Measurements from ENCODE around the gene RPTOR. TPM values are rescaled to one million over a fixed set of nuclear protein-coding genes. Genes with fewer than 3 reads are reported as not detected.

The RPTOR gene
- total and polyA plus RNA-seq, 2 donors (not counting 3 experiments of a cell fraction or from before 2014, with no cell fraction given): 10.7 to 41.8 TPM

DNA sequence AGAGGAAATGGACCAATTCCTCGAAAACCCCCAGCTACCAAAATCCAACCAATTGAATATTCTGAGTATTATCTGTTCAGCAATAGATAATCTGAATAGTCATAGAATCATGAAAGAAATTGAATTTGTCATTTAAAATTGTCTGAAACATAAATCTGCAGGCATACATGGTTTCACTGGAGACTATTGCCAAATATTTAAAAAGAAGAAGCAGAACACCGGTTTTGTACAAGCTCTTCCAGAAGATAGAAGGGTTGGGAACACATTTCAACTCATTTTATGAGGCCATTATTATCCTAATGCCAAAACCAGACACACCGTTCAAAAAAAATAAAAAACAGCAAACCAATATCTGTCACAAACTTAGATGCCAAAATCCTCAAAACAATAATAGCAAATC is 195.5 kb downstream of the RPTOR start:
- no peak for DNase-seq (ENCODE audit: low read depth, low spot score)

More for the DNA sequence above, 195.5 kb downstream of the RPTOR start:
- CTCF ChIA-PET: interaction anchor here (1.0 kb wide), 1 partner anchor 25 kb away, joined by 3 read pairs; no protein-coding TSS in a partner anchor
- Histone ChIP-seq H3K9me3 (replicated peaks; ENCODE audit: control insufficient read depth, insufficient read depth, low read length) (no peaks in the 10 kb centered on the region), H3K4me3 (replicated peaks in 1 of 3; ENCODE audit: insufficient read depth in 1 of 3, low read depth in 1 of 3, low read length in 3 of 3) (no peak overlapping the region), H3K9ac (replicated peaks; ENCODE audit: extremely low read depth, insufficient read depth, low read length) (no peak overlapping the region), H3K27me3 (ENCODE audit: control insufficient read depth in 2 of 2, insufficient read depth in 2 of 2, low read length in 2 of 2) (no peaks in the 10 kb centered on the region), H2AFZ (ENCODE audit: low read depth, low read length) (no peak overlapping the region), H3K27ac (ENCODE audit: insufficient read depth, low read depth, low read length) (no peak overlapping the region), H3K4me2 (ENCODE audit: insufficient read depth, low read length) (no peak overlapping the region), H3K36me3 (ENCODE audit: control insufficient read depth in 2 of 2, extremely low read depth in 1 of 2, insufficient read depth in 2 of 2, low read length in 2 of 2) (peaks cover 0 to 3% of the 10 kb centered on the region in 2 experiments), H3K79me2 (ENCODE audit: control insufficient read depth, insufficient read depth, low read length) (no peaks in the 10 kb centered on the region), H4K20me1 (replicated peaks; ENCODE audit: control insufficient read depth, extremely low read depth, insufficient read depth, low read length) (no peaks in the 10 kb centered on the region), H3K4me1 (ENCODE audit: control insufficient read depth, extremely low read depth, insufficient read depth, low read length) (no peaks in the 10 kb centered on the region), H3K9me1 (replicated peaks; ENCODE audit: control insufficient read depth, extremely low read depth, insufficient read depth, low read length) (no peaks in the 10 kb centered on the region)
- TF ChIP-seq EZH2 (IDR thresholded peaks at IDR 0.05; ENCODE audit: borderline replicate concordance, low read depth, low read length, severe bottlenecking): no peak
- TF ChIP-seq, protein P1, sequence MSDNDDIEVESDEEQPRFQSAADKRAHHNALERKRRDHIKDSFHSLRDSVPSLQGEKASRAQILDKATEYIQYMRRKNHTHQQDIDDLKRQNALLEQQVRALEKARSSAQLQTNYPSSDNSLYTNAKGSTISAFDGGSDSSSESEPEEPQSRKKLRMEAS (IDR thresholded peaks at IDR 0.05; ENCODE audit: insufficient read depth, insufficient read length): no peak
- TF ChIP-seq FOS (IDR thresholded peaks at IDR 0.05; ENCODE audit: borderline replicate concordance, insufficient read depth, low read length): no peak
- TF ChIP-seq, protein P2, sequence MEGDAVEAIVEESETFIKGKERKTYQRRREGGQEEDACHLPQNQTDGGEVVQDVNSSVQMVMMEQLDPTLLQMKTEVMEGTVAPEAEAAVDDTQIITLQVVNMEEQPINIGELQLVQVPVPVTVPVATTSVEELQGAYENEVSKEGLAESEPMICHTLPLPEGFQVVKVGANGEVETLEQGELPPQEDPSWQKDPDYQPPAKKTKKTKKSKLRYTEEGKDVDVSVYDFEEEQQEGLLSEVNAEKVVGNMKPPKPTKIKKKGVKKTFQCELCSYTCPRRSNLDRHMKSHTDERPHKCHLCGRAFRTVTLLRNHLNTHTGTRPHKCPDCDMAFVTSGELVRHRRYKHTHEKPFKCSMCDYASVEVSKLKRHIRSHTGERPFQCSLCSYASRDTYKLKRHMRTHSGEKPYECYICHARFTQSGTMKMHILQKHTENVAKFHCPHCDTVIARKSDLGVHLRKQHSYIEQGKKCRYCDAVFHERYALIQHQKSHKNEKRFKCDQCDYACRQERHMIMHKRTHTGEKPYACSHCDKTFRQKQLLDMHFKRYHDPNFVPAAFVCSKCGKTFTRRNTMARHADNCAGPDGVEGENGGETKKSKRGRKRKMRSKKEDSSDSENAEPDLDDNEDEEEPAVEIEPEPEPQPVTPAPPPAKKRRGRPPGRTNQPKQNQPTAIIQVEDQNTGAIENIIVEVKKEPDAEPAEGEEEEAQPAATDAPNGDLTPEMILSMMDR (IDR thresholded peaks at IDR 0.05; ENCODE audit: extremely low read depth in 1 of 2, insufficient read depth in 1 of 2, low read depth in 1 of 2, low read length in 2 of 2): no peak
- TF ChIP-seq JUN (IDR thresholded peaks at IDR 0.05; ENCODE audit: borderline replicate concordance, insufficient read depth, insufficient read length, low read depth): no peak
- no peak for TF ChIP-seq POLR2AphosphoS5 (IDR thresholded peaks at IDR 0.05; ENCODE audit: insufficient read depth, low read depth, low read length)
- TF ChIP-seq GATA2 (IDR thresholded peaks at IDR 0.05; ENCODE audit: insufficient read depth, insufficient read length, low read depth, low read length): no peak
- TF ChIP-seq POLR2A (IDR thresholded peaks at IDR 0.05; ENCODE audit: low read depth, low read length): no peak
- TF ChIP-seq MYC (IDR thresholded peaks at IDR 0.05; ENCODE audit: low read depth, low read length): no peak
- intact Hi-C loops (cut with micrococcal nuclease): no loop called here
- BruUV-seq (replicated peaks): no TSS peak
- POLR2A ChIA-PET: no interaction called here
- FAIRE-seq: peak; percentile 12
- dilution Hi-C loops (cut with MboI; ENCODE audit: extremely low pct_ligation_motif_present, low sequenced_read_pairs): no loop called here

All from endothelial cell of umbilical vein (primary cell).